Spinal cord (tissue), 10 donors: Measurements from ENCODE around the gene TULP3. TPM values are rescaled to one million over a fixed set of nuclear protein-coding genes. Genes with fewer than 3 reads are reported as not detected.

Source experiments
- DNase-seq, 6 donors: peaks; one replicate each; pipeline versions ENCODE4 v3.0.0 to v3.0.0-alpha.2; 2013 to 2015; ENCODE audit warnings: low spot score in 6 of 6, low read depth in 4 of 6
- H3K27ac ChIP-seq: one replicate; pipeline ENCODE4 v1.5.1; 2013; ENCODE audit warnings: low read depth, low read length, control low read depth
- H3K27me3 ChIP-seq: one replicate; pipeline ENCODE4 v1.6.1; 2013; ENCODE audit warnings: low read length; ENCODE audit not compliant: control insufficient read depth, insufficient read depth
- H3K36me3 ChIP-seq: one replicate; pipeline ENCODE4 v1.6.1; 2013; ENCODE audit warnings: low read length; ENCODE audit not compliant: control insufficient read depth, insufficient read depth
- H3K4me1 ChIP-seq: one replicate; pipeline ENCODE4 v1.6.1; 2013; ENCODE audit warnings: low read length; ENCODE audit not compliant: control insufficient read depth, insufficient read depth
- H3K4me3 ChIP-seq: one replicate; pipeline ENCODE4 v1.5.1; 2013; ENCODE audit warnings: low read depth, low read length, control low read depth
- H3K9me3 ChIP-seq: one replicate; pipeline ENCODE4 v1.6.1; 2013; ENCODE audit warnings: low read length; ENCODE audit not compliant: control insufficient read depth, insufficient read depth
- WGBS: methylation state at CpG from one replicate; pipeline ENCODE4 v1.1.5; 2013; ENCODE audit warnings: missing lambda C conversion rate; ENCODE audit not compliant: insufficient coverage; 5-methylcytosine and 5-hydroxymethylcytosine counted together
- polyA plus RNA-seq, 2 donors: library from polyadenylated mRNA; unstranded; fragments of 120-200 nt; gene quantifications; one replicate each; pipeline ENCODE4 v1.2.1, GENCODE V29; 2013; ENCODE audit not compliant: insufficient read length in 2 of 2
- total RNA-seq, 2 donors: library from RNA; depleted of rRNA in 1 of 2; stranded (reverse); fragments of 120-200 nt in 1 of 2; fragments of >200 nt in 1 of 2; gene quantifications; one replicate each; pipeline versions ENCODE4 v1.2.3 to v1.2.4, GENCODE V29; 2013 to 2014
- donor health status: healthy.

The TULP3 gene
- total and polyA plus RNA-seq, 4 donors, result 13.0 to 29.6 (median 24.2) TPM

- no peak for DNase-seq
- peaks cover 9% of the 10 kb centered on the region for H3K36me3 ChIP-seq
- peaks cover 20% of the 10 kb centered on the region for H3K4me1 ChIP-seq
- peak overlapping the region; percentile 53 for H3K4me3 ChIP-seq
- no peaks in the 10 kb centered on the region for H3K9me3 ChIP-seq
- H3K27ac ChIP-seq, result no peak overlapping the region
- no peaks in the 10 kb centered on the region for H3K27me3 ChIP-seq
- WGBS, result under 1% methylated on average over 35 of the region's 38 CpGs
These were observed 14.2 kb upstream of the TULP3 start for GRCh38 chr12:2876431-2877046.

- Histone ChIP-seq H3K27me3 (no peaks in the 10 kb centered on the region), H3K27ac (peak within 1 kb of the TSS; percentile 95), H3K36me3 (peaks cover 9% of the 10 kb centered on the region), H3K4me3 (peak within 1 kb of the TSS; percentile 83), H3K9me3 (no peaks in the 10 kb centered on the region), H3K4me1 (peaks cover 20% of the 10 kb centered on the region)
- WGBS, result 0% methylated on average over 67 of the region's 70 CpGs
- DNase-seq, result peak; percentile 79 to 97 (median 86)
These were observed 13.4 kb upstream of the TULP3 start, which contains the start of the genes FOXM1 and RHNO1 for GRCh38 chr12:2877047-2877952. Gene FOXM1, minus strand, starts transcription at chr12:2877174. Its CDS starts 2,696 bp downstream, at chr12:2874478. Gene RHNO1, plus strand, starts transcription at chr12:2877223. Its CDS starts 8,144 bp downstream, at chr12:2885367.

GRCh38 chr12:2877953-2878732, 12.5 kb upstream of the TULP3 start:
- Histone ChIP-seq H3K27me3 (no peaks in the 10 kb centered on the region), H3K4me3 (peak overlapping the region; percentile 83), H3K36me3 (peaks cover 9% of the 10 kb centered on the region), H3K27ac (peak overlapping the region; percentile 95), H3K9me3 (no peaks in the 10 kb centered on the region), H3K4me1 (peaks cover 20% of the 10 kb centered on the region)
- 30% methylated on average over 9 of the region's 16 CpGs for WGBS
- DNase-seq, result peak in 3 of 6 donors; percentile 21 to 49 (median 44)

- whole genome bisulfite sequencing, result 100% methylated on average over 2 of the region's 3 CpGs
- H3K27me3 ChIP-seq, result no peaks in the 10 kb centered on the region
These were observed 10.8 kb upstream of the TULP3 start for GRCh38 chr12:2879853-2880252.

GRCh38 chr12:2884810-2885209, 5.9 kb upstream of the TULP3 start:
- Histone ChIP-seq H3K4me3 (no peak overlapping the region), H3K9me3 (no peaks in the 10 kb centered on the region), H3K36me3 (peaks cover 29% of the 10 kb centered on the region), H3K27ac (no peak overlapping the region), H3K4me1 (peaks cover 4% of the 10 kb centered on the region), H3K27me3 (no peaks in the 10 kb centered on the region)
- no peak for DNase-seq
- 60% methylated on average over 1 of the region's 2 CpGs for WGBS

More at GRCh38 chr12:2879853-2880252, 10.8 kb upstream of the TULP3 start:
- H3K36me3 ChIP-seq, result peaks cover 13% of the 10 kb centered on the region
- no peaks in the 10 kb centered on the region for H3K9me3 ChIP-seq
- peaks cover 20% of the 10 kb centered on the region for H3K4me1 ChIP-seq
- no peak overlapping the region for H3K27ac ChIP-seq
- no peak overlapping the region for H3K4me3 ChIP-seq
- DNase-seq, result no peak

- Histone ChIP-seq H3K4me1 (peaks cover 15% of the 10 kb centered on the region), H3K4me3 (no peak overlapping the region), H3K27ac (no peak overlapping the region), H3K9me3 (no peaks in the 10 kb centered on the region), H3K27me3 (no peaks in the 10 kb centered on the region), H3K36me3 (peaks cover 23% of the 10 kb centered on the region)
- WGBS, result 89% methylated on average over 5 of the region's 10 CpGs
- DNase-seq, result no peak
These were observed 3.8 kb upstream of the TULP3 start for GRCh38 chr12:2886768-2887450.

- no peaks in the 10 kb centered on the region for H3K27me3 ChIP-seq
- H3K27ac ChIP-seq, result peak overlapping the region; percentile 97
- no peaks in the 10 kb centered on the region for H3K9me3 ChIP-seq
- peak overlapping the region; percentile 99 for H3K4me3 ChIP-seq
- peaks cover 30% of the 10 kb centered on the region for H3K4me1 ChIP-seq
- H3K36me3 ChIP-seq, result peaks cover 20% of the 10 kb centered on the region
- WGBS, result 49% methylated on average over 7 of the region's 10 CpGs
- no peak for DNase-seq
These were observed 697 bp upstream of the TULP3 start for GRCh38 chr12:2890001-2890387.

- Histone ChIP-seq H3K4me1 (peaks cover 30% of the 10 kb centered on the region), H3K27me3 (no peaks in the 10 kb centered on the region), H3K36me3 (peaks cover 15% of the 10 kb centered on the region), H3K27ac (peak overlapping the region; percentile 97), H3K9me3 (no peaks in the 10 kb centered on the region), H3K4me3 (peak overlapping the region; percentile 99)
- WGBS, result 11% methylated on average over 29 of the region's 42 CpGs
- DNase-seq, result peak in 5 of 6 donors; percentile 33 to 82 (median 43)
These were observed 756 bp downstream of the TULP3 start for GRCh38 chr12:2891240-2892053.
